Activated T-helper 17 cell treated with anti-CD3 and anti-CD28 coated beads, Interleukin-2, amount 50 U/mL, for 72 hours (primary cell): ENCODE measurements around the gene CNOT4. TPM values are rescaled to one million over a fixed set of nuclear protein-coding genes. Genes with fewer than 3 reads are reported as not detected.
"Not testable (repeated sequence)": the region's sequence is repeated elsewhere in the genome, so short reads cannot be mapped to it uniquely, and the experiment has no call there.

Experiments used
- ATAC-seq: fragments of 150-1000 bp; cut with Tn5 transposase; replicated peaks from 2 replicates; pipeline ENCODE4 v1.10.0; 2021; ENCODE audit warnings: mild to moderate bottlenecking, moderate library complexity
- H3K27ac Mint-ChIP-seq: one replicate; pipeline ENCODE4 v1.8.0; 2022; ENCODE audit warnings: mixed read lengths
- H3K27me3 Mint-ChIP-seq: one replicate; pipeline ENCODE4 v1.8.0; 2022; ENCODE audit warnings: mixed read lengths
- H3K36me3 Mint-ChIP-seq: one replicate; pipeline ENCODE4 v1.8.0; 2022; ENCODE audit warnings: low read depth, mild to moderate bottlenecking, mixed read lengths
- H3K4me1 Mint-ChIP-seq: one replicate; pipeline ENCODE4 v1.8.0; 2022; ENCODE audit warnings: mixed read lengths
- H3K4me3 Mint-ChIP-seq: one replicate; pipeline ENCODE4 v1.8.0; 2022; ENCODE audit warnings: mild to moderate bottlenecking, mixed read lengths
- H3K9me3 Mint-ChIP-seq: one replicate; pipeline ENCODE4 v1.8.0; 2022; ENCODE audit warnings: mixed read lengths
- total RNA-seq, 2 donors: library from RNA; stranded (reverse); gene quantifications; one replicate each; pipeline ENCODE4 v1.2.3, GENCODE V29; 2022

CNOT4 gene
- total RNA-seq, 2 donors from 2014 or later, result 20.1 to 28.1 TPM

DNA sequence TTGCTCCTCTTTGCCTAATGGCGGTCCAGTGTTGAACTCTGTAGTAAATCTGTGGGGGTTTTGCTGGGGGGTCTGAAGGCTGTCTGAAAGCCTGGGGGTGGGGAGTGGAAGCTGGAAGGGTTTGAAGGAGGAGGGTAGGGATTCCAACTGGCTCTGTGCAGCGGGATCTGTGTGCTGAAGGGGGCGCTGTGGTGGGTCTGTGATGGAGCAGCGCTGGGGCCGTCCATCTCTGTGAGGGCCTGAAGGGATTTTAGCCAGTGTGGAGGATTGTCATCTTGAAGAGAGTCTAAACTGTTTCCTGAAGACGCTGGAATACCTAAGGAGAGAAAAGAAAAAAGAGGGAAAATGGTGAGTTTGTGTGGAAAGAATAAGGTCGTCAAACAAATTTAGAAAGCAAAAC, 147.0 kb downstream of the CNOT4 start:
- ATAC-seq, result no peak
- Mint-ChIP-seq H3K4me3 (no peak overlapping the region), H3K4me1 (no peaks in the 10 kb centered on the region), H3K27ac (no peak overlapping the region), H3K27me3 (no peaks in the 10 kb centered on the region), H3K36me3 (peaks cover 36% of the 10 kb centered on the region), H3K9me3 (no peaks in the 10 kb centered on the region)

DNA sequence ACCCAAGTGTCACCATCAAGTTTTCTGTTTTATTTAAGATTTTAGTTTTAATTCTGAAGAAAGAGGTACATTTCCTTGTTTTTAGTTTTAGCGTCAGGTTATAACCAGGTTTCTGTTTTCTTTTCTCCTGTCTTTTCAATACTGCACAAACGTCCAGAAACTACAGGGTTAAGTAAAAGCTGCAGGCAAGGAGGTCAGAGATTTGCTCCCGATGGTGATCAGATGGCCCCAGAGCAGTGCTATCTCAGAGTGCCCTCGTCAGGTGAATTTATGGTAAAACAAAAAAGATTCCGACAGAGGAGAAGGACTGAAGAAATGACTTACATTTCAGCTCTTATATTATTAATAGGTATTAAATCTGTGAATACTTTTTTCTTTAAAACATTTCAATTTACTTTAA, 148.1 kb downstream of the CNOT4 start:
- H3K36me3 Mint-ChIP-seq, result peaks cover 36% of the 10 kb centered on the region
- H3K4me1 Mint-ChIP-seq, result no peaks in the 10 kb centered on the region
- no peak overlapping the region for H3K27ac Mint-ChIP-seq
- H3K27me3 Mint-ChIP-seq, result no peaks in the 10 kb centered on the region
- ATAC-seq, result no peak
- no peaks in the 10 kb centered on the region for H3K9me3 Mint-ChIP-seq
- no peak overlapping the region for H3K4me3 Mint-ChIP-seq

DNA sequence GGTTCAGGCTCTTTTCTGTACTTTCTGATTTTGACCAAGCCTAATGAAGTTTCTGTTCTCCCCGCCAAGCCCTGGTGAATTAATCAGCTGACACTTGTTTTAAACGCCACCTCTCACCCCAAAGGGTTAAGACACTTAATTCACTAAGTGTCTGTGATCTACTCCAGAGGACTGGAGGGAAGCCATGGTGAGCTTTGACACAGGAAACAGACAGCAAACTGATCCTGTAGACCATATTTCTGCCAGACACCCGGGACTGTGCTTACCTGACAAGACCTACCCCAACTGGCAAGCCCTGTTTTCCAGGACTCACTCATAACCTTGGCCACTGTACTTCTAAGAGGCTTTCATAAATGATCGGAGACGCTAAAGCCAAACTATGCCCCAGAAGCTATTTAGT, 150.3 kb downstream of the CNOT4 start:
- ATAC-seq, result no peak
- Mint-ChIP-seq H3K4me3 (no peak overlapping the region), H3K36me3 (peaks cover 34% of the 10 kb centered on the region), H3K4me1 (no peaks in the 10 kb centered on the region), H3K9me3 (no peaks in the 10 kb centered on the region), H3K27me3 (no peaks in the 10 kb centered on the region), H3K27ac (no peak overlapping the region)

DNA sequence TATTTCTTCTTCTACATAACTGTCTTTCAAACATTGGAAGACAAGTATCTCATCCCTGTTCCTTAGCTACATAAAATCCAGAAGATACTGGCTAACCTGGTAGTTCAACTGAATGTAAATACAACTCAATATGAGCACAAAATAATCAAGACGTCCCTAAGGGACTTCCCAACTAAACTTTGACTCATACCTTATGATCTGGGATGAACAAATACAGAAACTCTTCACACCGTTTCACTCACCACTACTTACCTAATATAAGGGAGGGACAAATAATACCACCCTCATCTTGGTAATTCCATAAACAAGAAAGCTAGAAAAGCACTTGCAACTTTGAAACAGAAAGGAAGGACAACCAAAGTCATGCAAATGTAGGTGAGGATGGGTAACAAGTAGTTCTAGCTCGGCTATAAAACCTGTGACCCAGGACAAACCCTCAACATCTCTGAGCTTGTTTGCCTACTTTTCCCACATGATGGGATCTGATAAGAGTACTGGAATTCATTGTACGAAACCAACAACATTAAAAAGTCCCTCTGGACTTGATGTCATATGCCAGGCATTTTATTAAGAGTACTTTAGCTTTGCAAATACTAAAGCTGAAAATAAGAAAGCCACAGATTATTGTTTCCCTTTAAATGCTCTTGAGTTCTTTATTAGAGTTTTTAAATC, 154.4 kb downstream of the CNOT4 start:
- H3K27me3 Mint-ChIP-seq, result no peaks in the 10 kb centered on the region
- no peak overlapping the region for H3K4me3 Mint-ChIP-seq
- H3K4me1 Mint-ChIP-seq, result no peaks in the 10 kb centered on the region
- H3K9me3 Mint-ChIP-seq, result no peaks in the 10 kb centered on the region
- no peaks in the 10 kb centered on the region for H3K36me3 Mint-ChIP-seq
- peak; percentile 55 for ATAC-seq
- no peak overlapping the region for H3K27ac Mint-ChIP-seq

DNA sequence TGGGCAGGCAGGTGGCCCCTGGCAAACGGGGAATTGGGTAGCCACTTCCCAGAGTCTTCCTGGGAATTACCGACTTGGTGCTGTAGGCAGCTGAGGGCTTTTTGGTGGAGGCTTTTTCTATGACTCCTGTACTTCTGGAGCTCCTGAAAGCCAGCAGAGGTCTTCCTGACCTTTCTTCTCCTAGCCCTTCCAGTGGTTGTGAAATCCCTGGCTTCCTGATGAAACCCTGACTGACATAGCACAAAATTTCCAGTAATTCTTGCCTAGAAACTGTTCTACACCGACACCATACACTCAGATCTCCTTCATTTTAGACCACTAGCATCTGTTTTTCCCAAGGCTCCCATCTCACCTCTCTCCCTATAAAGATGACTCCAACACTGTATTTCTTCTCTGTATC, 156.1 kb downstream of the CNOT4 start:
- no peaks in the 10 kb centered on the region for H3K4me1 Mint-ChIP-seq
- no peaks in the 10 kb centered on the region for H3K36me3 Mint-ChIP-seq
- no peak overlapping the region for H3K27ac Mint-ChIP-seq
- no peak for ATAC-seq
- H3K27me3 Mint-ChIP-seq, result no peaks in the 10 kb centered on the region
- H3K9me3 Mint-ChIP-seq, result no peaks in the 10 kb centered on the region
- H3K4me3 Mint-ChIP-seq, result no peak overlapping the region

DNA sequence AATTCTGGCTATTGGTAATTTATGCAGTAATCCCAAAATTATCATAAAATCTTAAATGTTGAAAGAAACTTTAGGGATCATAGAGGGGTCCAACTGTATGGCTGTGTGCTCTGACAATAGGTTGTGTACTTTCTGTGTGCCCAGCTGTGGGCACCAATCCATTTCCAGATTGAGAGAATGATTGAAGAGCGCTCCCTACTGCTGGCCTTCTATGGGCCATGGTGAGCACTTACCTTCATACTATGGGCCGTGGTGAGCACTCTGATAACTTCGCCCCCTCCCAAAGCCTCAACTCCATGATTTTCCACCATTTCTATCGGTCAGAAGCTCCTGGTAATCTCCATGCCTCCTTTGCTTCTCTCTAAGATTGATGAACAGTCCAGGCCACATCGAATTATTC, 157.6 kb downstream of the CNOT4 start:
- Mint-ChIP-seq H3K36me3 (no peaks in the 10 kb centered on the region), H3K4me3 (no peak overlapping the region), H3K27me3 (no peaks in the 10 kb centered on the region), H3K4me1 (no peaks in the 10 kb centered on the region), H3K27ac (no peak overlapping the region), H3K9me3 (no peaks in the 10 kb centered on the region)
- ATAC-seq, result no peak

DNA sequence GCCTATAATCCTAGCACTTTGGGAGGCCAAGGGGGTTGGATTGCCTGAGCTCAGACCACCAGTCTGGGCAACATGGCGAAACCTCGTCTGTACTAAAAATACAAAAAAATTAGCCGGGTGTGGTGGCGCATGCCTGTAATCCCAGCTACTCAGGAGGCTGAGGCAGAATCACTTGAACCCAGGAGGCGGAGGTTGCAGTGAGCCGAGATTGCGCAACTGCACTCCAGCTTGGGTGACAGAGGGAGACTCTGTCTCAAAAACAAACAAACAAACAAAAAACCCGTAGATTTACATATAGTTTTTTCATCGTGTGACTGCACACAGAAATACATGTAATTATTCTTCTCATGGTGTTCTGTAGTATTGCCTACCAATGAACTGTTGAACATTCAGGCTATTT, 158.8 kb downstream of the CNOT4 start:
- not testable (repeated sequence) for H3K4me3 Mint-ChIP-seq, ATAC-seq, H3K27me3 Mint-ChIP-seq, H3K9me3 Mint-ChIP-seq, H3K4me1 Mint-ChIP-seq, H3K27ac Mint-ChIP-seq, H3K36me3 Mint-ChIP-seq

DNA sequence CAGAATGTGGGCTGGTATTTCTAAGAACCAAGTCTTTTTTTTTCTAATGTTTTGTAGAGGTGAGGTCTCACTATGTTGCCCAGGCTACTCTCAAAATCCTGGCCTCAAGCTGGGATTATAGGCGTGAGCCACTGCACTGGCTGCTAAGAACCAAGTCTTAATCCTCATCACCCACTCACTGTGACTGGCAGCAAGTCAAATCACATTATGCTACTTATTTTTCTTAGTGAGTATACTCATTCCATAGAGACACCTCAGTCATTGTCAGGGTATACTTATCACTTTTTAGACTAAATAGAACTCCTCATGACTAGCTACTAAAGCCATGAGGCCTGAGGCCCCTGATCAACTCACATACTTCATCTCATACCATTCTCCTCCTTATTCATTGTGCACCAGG, 160.2 kb downstream of the CNOT4 start:
- Mint-ChIP-seq H3K36me3 (no peaks in the 10 kb centered on the region), H3K27ac (no peak overlapping the region), H3K4me1 (no peaks in the 10 kb centered on the region), H3K27me3 (no peaks in the 10 kb centered on the region), H3K9me3 (no peaks in the 10 kb centered on the region), H3K4me3 (no peak overlapping the region)
- no peak for ATAC-seq

DNA sequence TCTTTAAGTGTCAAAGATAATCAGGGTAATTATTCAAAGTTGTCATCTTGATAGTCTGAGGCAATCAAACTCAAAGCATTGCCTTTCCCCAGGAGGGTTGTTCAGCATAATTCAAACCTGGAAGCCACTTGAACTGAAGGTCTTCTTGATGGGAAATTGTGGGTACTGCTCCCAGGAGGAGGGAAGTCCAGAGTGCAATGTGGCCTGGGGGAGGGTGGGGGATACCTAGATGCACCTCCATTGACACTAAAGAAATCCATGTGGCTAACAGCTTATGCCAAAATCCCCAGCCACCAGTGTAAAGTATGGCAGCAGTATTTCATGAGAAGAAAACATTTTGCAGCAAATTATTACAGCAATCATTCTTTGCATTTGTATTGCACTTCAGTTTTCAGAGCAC, 161.4 kb downstream of the CNOT4 start:
- H3K4me3 Mint-ChIP-seq, result no peak overlapping the region
- no peaks in the 10 kb centered on the region for H3K4me1 Mint-ChIP-seq
- no peaks in the 10 kb centered on the region for H3K27me3 Mint-ChIP-seq
- no peak for ATAC-seq
- H3K27ac Mint-ChIP-seq, result no peak overlapping the region
- no peaks in the 10 kb centered on the region for H3K36me3 Mint-ChIP-seq
- H3K9me3 Mint-ChIP-seq, result no peaks in the 10 kb centered on the region

DNA sequence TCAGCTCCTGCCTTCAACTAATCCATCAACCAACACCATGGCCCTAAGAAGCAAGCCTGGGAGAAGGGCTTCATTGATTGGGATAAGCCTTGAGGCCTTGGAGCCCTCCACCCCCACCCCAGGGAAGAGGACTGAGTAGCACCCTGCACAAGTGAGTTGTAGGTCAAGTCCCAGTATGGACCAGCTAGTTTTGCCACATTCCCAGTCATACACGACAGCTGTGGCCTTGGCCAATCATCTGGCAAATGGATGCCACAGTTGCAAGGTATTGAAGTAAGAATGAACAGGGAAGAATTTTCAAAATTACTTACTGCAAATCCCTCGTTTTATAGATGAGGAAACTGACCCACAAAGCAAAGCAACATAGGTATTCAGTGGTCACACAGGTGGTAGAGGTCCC, 166.5 kb downstream of the CNOT4 start:
- no peaks in the 10 kb centered on the region for H3K27me3 Mint-ChIP-seq
- H3K4me3 Mint-ChIP-seq, result no peak overlapping the region
- no peak overlapping the region for H3K27ac Mint-ChIP-seq
- H3K36me3 Mint-ChIP-seq, result no peaks in the 10 kb centered on the region
- no peaks in the 10 kb centered on the region for H3K4me1 Mint-ChIP-seq
- H3K9me3 Mint-ChIP-seq, result no peaks in the 10 kb centered on the region
- ATAC-seq, result no peak

DNA sequence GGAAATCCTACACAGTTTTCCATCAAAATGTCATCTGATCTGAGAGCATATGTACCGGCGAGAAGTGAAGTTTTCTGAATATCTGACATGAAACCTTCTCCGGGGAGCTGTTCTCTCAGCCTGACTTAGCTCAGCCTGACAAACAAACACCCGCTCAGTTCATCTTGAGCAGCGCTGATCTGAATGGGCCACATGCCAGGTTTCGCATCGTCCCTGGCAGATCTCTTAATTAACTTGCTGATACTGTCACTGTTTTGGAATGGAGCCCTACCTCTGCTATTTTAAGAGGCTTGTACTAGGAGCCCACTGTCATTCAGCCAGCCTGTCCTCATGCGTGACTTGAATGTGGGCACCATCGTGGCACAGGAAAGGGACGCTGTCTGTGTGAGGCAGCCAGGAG, 167.0 kb downstream of the CNOT4 start:
- no peak for ATAC-seq
- H3K27ac Mint-ChIP-seq, result no peak overlapping the region
- H3K4me1 Mint-ChIP-seq, result no peaks in the 10 kb centered on the region
- no peaks in the 10 kb centered on the region for H3K27me3 Mint-ChIP-seq
- H3K9me3 Mint-ChIP-seq, result no peaks in the 10 kb centered on the region
- H3K36me3 Mint-ChIP-seq, result no peaks in the 10 kb centered on the region
- H3K4me3 Mint-ChIP-seq, result no peak overlapping the region

DNA sequence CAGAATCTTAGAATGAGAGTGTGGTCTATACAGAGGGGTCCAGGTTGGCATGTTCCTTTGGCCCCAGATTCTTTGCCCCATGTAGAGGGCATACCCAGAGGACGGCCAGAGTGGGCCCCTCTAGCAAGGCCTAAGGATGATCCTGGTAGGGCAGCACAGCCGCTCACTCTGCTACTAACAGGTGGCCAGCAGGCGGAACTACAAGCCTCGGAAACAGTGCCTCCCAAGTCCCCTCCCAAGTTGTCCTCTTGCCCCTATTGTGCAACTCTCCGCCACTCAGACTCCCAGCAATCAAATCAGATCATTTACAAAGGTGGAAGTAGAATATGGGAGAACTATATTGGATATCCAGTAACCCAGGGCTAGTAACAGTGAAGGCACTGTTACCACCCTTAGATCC, 168.9 kb downstream of the CNOT4 start:
- Mint-ChIP-seq H3K27ac (no peak overlapping the region), H3K9me3 (no peaks in the 10 kb centered on the region), H3K4me3 (no peak overlapping the region), H3K36me3 (no peaks in the 10 kb centered on the region), H3K4me1 (no peaks in the 10 kb centered on the region), H3K27me3 (no peaks in the 10 kb centered on the region)
- ATAC-seq, result no peak

DNA sequence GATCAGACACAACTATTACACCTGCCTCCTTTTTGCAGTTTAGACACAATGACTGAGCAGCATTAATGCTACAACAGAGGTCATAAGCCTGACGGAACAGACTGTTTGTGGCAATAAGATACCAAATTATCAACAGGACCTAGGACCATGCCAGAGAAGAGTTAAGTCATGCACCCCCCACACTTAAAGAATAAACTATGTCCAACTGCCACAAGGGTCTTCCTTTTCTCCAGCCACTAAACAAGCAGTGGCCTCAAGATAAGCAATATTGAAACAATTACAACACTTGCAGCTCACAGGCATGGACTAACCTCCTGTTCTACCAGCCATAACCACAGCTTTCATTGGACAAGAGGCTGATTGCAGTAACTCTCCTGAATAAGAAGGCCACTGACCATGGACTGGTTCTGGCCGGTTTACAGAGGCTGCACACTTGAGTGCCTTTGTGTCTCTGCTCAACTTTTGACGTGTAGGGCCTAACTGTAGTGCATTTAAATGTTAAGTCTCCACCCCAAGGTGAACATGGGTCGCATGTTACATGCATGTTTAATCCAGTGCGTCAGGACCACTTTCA, 171.8 kb downstream of the CNOT4 start:
- Mint-ChIP-seq H3K4me1 (no peaks in the 10 kb centered on the region), H3K9me3 (no peaks in the 10 kb centered on the region), H3K4me3 (no peak overlapping the region), H3K27ac (no peak overlapping the region), H3K27me3 (no peaks in the 10 kb centered on the region), H3K36me3 (no peaks in the 10 kb centered on the region)
- no peak for ATAC-seq

DNA sequence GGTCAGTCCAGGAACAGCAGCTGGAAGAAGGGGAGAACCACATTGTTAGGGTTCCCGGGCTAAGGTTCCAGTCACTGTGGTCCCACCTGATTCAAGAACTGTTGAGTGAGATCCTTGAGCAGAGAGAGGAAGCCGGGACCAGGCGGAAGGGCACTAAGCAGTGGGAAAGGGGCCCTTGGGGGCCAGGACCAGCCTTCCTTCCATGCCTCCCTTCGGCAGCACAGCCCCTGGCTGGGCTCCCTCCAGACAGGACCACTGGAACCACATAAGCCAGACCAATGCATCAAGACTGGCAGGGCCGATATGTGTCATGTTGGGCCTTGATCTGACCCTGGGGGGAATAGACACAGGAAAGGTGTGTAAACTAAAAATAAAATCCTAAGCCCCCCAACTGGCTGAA, 172.4 kb downstream of the CNOT4 start:
- no peaks in the 10 kb centered on the region for H3K9me3 Mint-ChIP-seq
- H3K27me3 Mint-ChIP-seq, result no peaks in the 10 kb centered on the region
- H3K27ac Mint-ChIP-seq, result no peak overlapping the region
- H3K36me3 Mint-ChIP-seq, result no peaks in the 10 kb centered on the region
- H3K4me3 Mint-ChIP-seq, result no peak overlapping the region
- no peaks in the 10 kb centered on the region for H3K4me1 Mint-ChIP-seq
- no peak for ATAC-seq

DNA sequence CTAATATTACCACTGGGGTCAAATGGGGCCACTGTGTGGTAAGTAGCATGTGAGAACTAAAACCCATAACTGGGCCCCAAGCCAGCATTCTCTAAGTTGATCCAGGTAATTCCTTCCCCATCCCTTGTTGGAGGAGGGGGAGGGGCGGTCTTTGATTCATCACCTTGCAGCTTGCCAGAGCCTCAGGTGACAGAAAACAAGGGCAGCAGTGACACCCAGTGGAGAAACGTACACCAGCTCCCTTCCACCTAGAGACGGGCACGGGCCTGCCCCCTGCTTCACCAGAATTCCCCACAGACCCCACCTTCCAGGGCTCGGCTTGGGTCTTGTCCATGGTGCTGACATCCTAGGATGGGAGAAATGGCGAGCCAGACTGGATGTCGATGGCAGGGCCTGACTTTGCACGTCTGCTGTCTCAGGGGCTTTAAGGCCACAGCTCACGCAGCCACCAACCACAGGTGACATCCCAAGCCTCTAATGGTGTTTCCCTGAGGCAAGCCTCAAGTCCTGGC, 174.2 kb downstream of the CNOT4 start:
- ATAC-seq, result peak; percentile 54
- no peaks in the 10 kb centered on the region for H3K36me3 Mint-ChIP-seq
- no peaks in the 10 kb centered on the region for H3K27me3 Mint-ChIP-seq
- peaks cover 8% of the 10 kb centered on the region for H3K9me3 Mint-ChIP-seq
- H3K4me3 Mint-ChIP-seq, result no peak overlapping the region
- H3K4me1 Mint-ChIP-seq, result no peaks in the 10 kb centered on the region
- no peak overlapping the region for H3K27ac Mint-ChIP-seq
